Muscle layer of duodenum (tissue), 2 donors: Measurements from ENCODE around the gene DOCK9.
"Not testable (repeated sequence)": the region's sequence is repeated elsewhere in the genome, so short reads cannot be mapped to it uniquely, and the experiment has no call there.

ENCODE experiments used
- H3K27ac ChIP-seq: one replicate; pipeline ENCODE4 v1.7.0; 2013; ENCODE audit warnings: mild to moderate bottlenecking, low read length
- H3K27me3 ChIP-seq: one replicate; pipeline ENCODE4 v1.7.0; 2013; ENCODE audit warnings: low read depth, mild to moderate bottlenecking, control low read depth, low read length
- H3K36me3 ChIP-seq, 2 donors: one replicate each; pipeline ENCODE4 v1.7.0; 2013; ENCODE audit warnings: low read length in 2 of 2, control low read depth in 1 of 2, mild to moderate bottlenecking in 1 of 2; ENCODE audit not compliant: insufficient read depth in 2 of 2, control insufficient read depth in 1 of 2
- H3K4me1 ChIP-seq, 2 donors: one replicate each; pipeline ENCODE4 v1.7.0; 2013; ENCODE audit warnings: low read length in 2 of 2, mild to moderate bottlenecking in 2 of 2, control low read depth in 1 of 2, moderate library complexity in 1 of 2; ENCODE audit not compliant: insufficient read depth in 2 of 2, control insufficient read depth in 1 of 2
- H3K4me3 ChIP-seq, 2 donors: one replicate each; pipeline ENCODE4 v1.7.0; 2013; ENCODE audit warnings: low read length in 2 of 2, low read depth in 1 of 2, mild to moderate bottlenecking in 1 of 2
- H3K9me3 ChIP-seq, 2 donors: one replicate each; pipeline ENCODE4 v1.7.0; 2013; ENCODE audit warnings: low read length in 2 of 2, control low read depth in 1 of 2, mild to moderate bottlenecking in 1 of 2; ENCODE audit not compliant: control insufficient read depth in 1 of 2
- donor health status: healthy.

The DOCK9 gene

DNA sequence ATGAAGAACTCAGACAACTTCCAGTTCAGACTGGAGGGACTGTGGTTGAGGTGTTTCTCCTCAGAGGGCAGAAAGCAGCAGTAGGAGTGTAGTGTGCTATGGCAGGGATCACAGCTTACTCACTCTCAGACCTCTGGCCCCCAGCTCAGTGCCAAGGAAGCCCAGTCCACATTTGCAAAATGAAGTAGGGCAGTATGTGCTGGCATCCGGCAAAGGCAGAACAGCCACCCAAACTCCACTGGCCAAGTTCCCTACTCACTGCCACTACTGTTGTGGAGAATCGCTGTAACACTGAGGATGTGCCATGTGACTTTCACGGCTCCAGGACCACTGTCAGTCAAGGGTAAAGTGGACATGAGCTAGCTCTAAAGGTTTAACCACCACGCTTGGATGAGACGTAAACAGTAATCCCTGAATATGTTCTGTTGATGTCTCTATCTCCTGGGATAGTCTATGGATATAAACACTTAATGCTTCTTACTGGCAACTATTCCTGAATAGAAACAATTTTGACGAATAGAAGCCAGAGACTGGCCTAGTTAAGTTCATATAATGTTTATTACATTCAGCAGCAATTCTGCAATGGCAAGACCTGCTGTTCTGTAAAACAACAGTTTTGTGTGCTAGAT is 158.4 kb downstream of the DOCK9 start:
- H3K4me1 ChIP-seq = peaks cover 15 to 30% of the 10 kb centered on the region in 2 donors
- no peak overlapping the region for H3K4me3 ChIP-seq
- no peaks in the 10 kb centered on the region for H3K9me3 ChIP-seq
- H3K27me3 ChIP-seq = no peaks in the 10 kb centered on the region
- H3K27ac ChIP-seq = no peak overlapping the region
- H3K36me3 ChIP-seq = peaks cover 5 to 29% of the 10 kb centered on the region in 2 donors

DNA sequence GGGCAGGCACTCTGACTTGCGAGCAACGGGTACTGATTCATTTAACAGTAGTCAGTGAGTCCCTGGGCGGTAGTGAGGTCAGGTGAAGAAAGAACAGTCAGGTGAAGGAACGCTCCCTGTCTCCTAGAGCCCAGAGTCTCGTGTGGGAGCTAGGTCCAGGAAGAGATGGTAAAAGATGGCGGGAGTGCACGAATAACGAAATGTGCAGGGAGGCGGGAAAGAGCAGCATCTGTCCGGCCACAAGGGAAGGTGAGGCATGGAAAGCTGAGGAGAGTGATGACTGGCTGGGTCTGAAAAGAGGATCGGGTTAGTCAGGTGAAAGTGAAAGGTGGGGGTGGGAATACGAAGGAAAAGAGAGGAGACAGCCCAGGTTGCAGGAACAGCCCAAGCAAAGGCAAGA is 161.5 kb downstream of the DOCK9 start:
- peaks cover 6 to 9% of the 10 kb centered on the region in 2 donors for H3K4me1 ChIP-seq
- no peaks in the 10 kb centered on the region for H3K9me3 ChIP-seq
- no peaks in the 10 kb centered on the region for H3K27me3 ChIP-seq
- no peak overlapping the region for H3K4me3 ChIP-seq
- no peak overlapping the region for H3K27ac ChIP-seq
- H3K36me3 ChIP-seq = peaks cover 0 to 16% of the 10 kb centered on the region in 2 donors

DNA sequence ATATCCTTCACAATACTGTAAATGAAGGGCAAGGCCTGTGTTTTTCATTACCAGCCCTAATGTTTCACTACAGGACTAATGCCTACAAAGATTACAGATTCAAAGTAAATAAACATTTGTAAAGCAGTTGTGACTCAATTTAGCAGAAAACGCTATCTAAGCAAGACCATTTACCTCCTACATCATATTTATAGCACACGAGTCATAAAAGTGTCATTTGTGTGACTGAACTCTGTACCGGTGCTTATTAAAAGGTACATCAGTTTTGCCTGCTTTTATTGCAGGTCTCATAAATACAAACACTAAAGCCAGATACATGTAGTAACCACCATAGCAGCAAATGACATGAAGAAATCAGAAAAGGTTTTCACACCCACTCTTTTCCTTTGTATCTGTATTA is 163.9 kb downstream of the DOCK9 start:
- Histone ChIP-seq H3K4me1 (no peaks in the 10 kb centered on the region), H3K27ac (no peak overlapping the region), H3K9me3 (no peaks in the 10 kb centered on the region), H3K27me3 (no peaks in the 10 kb centered on the region), H3K4me3 (no peak overlapping the region), H3K36me3 (peaks cover 0 to 24% of the 10 kb centered on the region in 2 donors)

DNA sequence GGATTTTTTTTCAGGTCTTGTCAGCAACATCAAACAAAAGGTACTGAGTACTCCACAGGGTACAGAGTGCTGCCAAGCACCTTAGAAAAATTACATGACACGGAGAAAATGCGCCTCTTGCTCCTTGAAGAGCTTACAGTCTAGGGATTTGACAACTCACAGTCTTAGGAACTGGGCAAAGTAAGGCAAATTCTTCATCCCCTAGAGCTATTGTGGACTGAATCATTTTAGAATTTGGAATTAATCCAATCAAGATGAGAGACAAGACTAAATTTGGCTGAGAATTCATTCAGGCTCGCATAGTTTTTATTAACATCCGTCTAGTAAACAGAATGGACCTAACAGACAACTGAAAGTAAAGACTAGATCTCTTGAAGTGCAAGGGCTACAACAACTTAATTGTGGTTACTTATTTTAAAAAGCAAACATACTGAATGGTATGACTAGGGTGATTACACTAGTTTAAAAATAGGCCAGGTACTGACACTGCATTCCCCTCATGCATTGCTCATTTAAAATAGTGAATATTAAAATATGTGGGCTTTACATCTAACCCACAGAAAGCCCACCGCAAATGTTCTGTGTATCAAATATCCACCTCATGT is 165.6 kb downstream of the DOCK9 start:
- not testable (repeated sequence) for H3K27ac ChIP-seq, H3K9me3 ChIP-seq

DNA sequence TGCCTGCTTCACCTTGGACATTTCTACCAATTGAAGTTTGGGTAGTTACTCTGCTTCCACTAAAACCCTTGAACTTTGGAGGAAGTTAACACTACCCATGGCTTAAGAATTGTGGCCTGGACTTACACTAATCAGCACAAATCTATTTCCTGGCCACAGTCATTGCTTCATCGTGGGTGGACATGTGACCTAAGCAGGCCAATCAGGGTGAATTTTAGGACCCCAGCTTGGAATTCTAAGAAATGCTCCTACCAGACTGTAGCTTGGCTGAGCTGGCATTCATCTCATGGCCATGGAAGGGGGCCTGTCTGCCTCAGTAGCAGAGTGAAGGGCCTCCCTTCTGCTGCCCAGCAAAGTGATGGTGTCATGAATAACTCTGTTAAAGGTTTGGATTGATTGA is 167.1 kb downstream of the DOCK9 start:
- Histone ChIP-seq H3K9me3 (no peaks in the 10 kb centered on the region), H3K36me3 (peaks cover 5 to 17% of the 10 kb centered on the region in 2 donors), H3K4me3 (no peak overlapping the region), H3K4me1 (no peaks in the 10 kb centered on the region), H3K27ac (no peak overlapping the region), H3K27me3 (no peaks in the 10 kb centered on the region)

More for the DNA sequence above, 165.6 kb downstream of the DOCK9 start:
- H3K4me1 ChIP-seq, H3K4me3 ChIP-seq, H3K27me3 ChIP-seq: not testable (repeated sequence)
- peaks cover 0 to 19% of the 10 kb centered on the region in 2 donors for H3K36me3 ChIP-seq

DNA sequence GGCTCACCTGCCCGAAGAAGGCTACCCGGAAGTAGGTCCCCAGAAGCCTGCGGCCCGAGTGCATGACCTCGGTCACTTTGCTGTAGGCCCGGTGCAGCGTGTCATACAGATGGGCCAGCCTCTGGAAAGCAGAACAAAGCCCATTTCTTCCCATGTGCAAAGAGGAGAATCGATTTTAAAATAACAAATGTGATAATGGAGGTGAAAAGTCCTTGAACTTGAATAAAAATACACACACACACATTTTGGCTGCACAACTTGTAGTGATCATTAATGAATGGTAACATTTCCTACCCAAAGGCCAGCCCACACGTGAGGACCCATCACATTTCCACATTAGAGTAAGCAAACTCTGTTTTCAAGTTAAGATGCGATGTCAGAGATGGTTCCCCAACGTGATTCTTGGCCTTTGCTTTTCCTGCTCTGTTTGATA is 168.5 kb downstream of the DOCK9 start:
- H3K27ac ChIP-seq = no peak overlapping the region
- H3K9me3 ChIP-seq = no peaks in the 10 kb centered on the region
- no peaks in the 10 kb centered on the region for H3K27me3 ChIP-seq
- H3K36me3 ChIP-seq = peaks cover 13 to 27% of the 10 kb centered on the region in 2 donors
- no peaks in the 10 kb centered on the region for H3K4me1 ChIP-seq
- H3K4me3 ChIP-seq = no peak overlapping the region

DNA sequence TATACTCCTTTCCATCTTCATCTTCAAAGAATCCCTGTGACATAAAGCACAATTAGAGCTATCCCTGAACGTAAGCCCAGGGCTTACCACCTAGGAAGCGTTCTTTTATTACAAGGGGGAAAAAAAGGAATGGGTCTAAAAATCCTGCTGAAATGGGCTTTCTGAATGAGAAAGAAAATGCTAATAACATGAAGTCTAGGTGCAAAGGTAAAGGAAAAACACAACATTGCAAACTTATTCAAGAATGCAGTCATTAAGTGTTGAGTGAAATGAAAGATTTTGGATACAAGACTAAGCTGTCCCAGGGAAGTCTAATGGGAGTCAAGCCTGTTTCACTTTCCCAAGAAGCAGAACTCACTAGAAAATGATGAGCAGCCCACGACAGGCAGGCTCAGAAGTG is 170.1 kb downstream of the DOCK9 start:
- Histone ChIP-seq H3K27me3 (no peaks in the 10 kb centered on the region), H3K27ac (no peak overlapping the region), H3K9me3 (no peaks in the 10 kb centered on the region), H3K4me1 (peaks cover 0 to 6% of the 10 kb centered on the region in 2 donors), H3K36me3 (peaks cover 17 to 33% of the 10 kb centered on the region in 2 donors), H3K4me3 (no peak overlapping the region)

DNA sequence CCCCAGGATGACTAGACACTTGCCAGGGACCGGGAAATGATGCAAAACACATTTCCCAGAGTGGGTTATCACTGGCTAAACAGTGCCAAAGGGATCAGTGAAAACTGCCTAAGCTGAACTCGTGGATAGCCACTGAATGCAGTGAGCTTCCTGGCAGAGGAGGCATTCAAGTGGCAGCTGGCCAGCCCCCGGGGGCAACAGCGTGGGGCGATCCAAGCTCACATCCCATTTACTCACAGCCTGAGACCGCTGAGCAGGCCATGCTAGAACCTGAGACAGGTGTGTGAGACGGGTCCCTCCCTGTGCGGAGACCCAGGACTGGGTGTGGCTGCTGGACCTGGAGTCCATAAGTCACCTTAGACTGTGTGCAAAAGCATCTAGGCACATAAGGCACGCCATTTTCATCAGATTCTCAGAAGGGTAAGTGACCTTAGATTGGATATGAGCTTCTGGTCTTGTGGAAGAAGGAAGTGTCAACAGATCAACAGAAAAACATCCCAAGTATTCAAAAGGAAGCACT is 173.5 kb downstream of the DOCK9 start:
- H3K4me1 ChIP-seq = peaks cover 0 to 14% of the 10 kb centered on the region in 2 donors
- H3K36me3 ChIP-seq = peaks cover 17 to 32% of the 10 kb centered on the region in 2 donors
- H3K9me3 ChIP-seq = no peaks in the 10 kb centered on the region
- H3K27me3 ChIP-seq = no peaks in the 10 kb centered on the region
- H3K4me3 ChIP-seq = no peak overlapping the region
- H3K27ac ChIP-seq = no peak overlapping the region

DNA sequence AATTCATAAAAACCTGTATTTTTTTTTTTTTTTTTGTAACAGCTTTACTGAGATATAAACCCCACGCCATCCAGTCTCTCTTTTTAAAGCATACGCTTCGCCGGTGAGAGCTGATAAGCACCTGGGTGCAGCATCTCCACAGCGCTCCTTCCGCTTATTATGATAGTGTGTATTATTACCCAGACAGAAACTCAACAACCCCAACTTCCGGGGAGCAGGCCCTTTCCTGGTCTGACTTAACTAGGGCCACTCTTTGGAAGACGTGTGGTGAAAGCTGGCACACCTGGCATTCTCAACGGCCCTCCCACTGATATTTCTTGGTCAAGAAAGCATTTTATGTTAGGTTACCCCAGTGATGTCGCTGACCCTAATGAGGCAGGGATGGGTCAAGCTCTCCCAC is 173.9 kb downstream of the DOCK9 start:
- Histone ChIP-seq H3K27me3 (no peaks in the 10 kb centered on the region), H3K4me1 (peaks cover 0 to 14% of the 10 kb centered on the region in 2 donors), H3K9me3 (no peaks in the 10 kb centered on the region), H3K4me3 (no peak overlapping the region), H3K27ac (no peak overlapping the region), H3K36me3 (peaks cover 17 to 30% of the 10 kb centered on the region in 2 donors)

DNA sequence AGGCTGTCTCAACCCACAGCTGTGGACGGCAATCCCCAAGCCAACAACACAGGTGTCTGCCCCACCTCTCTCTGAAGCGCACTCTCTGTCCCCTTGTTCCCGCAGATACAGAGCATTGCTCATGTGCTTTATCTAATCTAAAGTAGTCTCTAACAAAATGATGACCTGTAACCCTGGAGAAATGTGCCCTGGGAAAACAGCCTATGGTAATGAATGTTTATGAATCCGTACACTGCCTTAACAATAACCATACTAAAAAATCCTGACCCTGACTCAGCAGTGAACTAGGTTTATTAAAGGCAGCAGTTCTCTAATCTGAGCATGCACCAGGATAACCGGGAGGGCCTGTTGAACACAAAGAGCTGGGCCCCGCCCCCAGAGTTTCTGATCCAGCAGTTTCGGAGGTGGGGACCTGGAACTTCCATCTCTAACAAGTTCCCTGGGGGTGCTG is 174.7 kb downstream of the DOCK9 start:
- Histone ChIP-seq H3K36me3 (peaks cover 24 to 38% of the 10 kb centered on the region in 2 donors), H3K4me3 (no peak overlapping the region), H3K4me1 (peaks cover 0 to 14% of the 10 kb centered on the region in 2 donors), H3K27me3 (no peaks in the 10 kb centered on the region), H3K27ac (no peak overlapping the region), H3K9me3 (no peaks in the 10 kb centered on the region)

DNA sequence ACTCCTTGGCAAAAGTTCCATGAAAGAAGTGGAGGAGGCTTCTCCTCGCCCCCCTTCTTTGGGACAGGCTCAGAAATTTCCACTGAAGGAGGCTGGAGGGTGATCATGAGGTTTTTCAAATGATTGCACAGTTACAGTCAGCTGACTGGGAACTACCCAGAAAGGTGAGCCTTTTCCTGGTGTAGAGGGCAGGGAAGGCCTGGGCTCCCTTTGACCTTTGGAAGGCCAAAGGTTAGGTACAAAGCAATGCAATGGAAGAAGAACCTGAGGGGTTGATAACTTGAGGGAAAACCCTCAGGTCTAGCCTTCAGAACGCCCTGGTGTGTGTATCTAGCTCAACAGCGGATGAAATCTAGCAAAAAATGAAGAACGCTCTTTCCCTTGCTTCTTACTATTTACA is 175.3 kb downstream of the DOCK9 start:
- H3K36me3 ChIP-seq = peaks cover 30 to 41% of the 10 kb centered on the region in 2 donors
- H3K27ac ChIP-seq = no peak overlapping the region
- H3K4me3 ChIP-seq = no peak overlapping the region
- H3K27me3 ChIP-seq = no peaks in the 10 kb centered on the region
- no peaks in the 10 kb centered on the region for H3K9me3 ChIP-seq
- H3K4me1 ChIP-seq = peaks cover 0 to 14% of the 10 kb centered on the region in 2 donors
